ENCODE results near the gene IFNL4.
A peak's percentile ranks its signal among the peaks of the same experiment; 100 is the strongest.
"Not testable (repeated sequence)": the region's sequence is repeated elsewhere in the genome, so short reads cannot be mapped to it uniquely, and the experiment has no call there.

Gene IFNL4

GRCh38 chr19:39284032-39284431 is 35.4 kb upstream of the IFNL4 start:
- H3K27me3 ChIP-seq (ENCODE audit: insufficient read depth, poor library complexity, severe bottlenecking): peaks cover 3% of the 10 kb centered on the region

GRCh38 chr19:39282021-39282420 is 33.4 kb upstream of the IFNL4 start:
- no peak for TF ChIP-seq CTCF (IDR thresholded peaks at IDR 0.05; ENCODE audit: poor library complexity, severe bottlenecking)
- Histone ChIP-seq H3K36me3 (ENCODE audit: low read depth) (no peaks in the 10 kb centered on the region), H3K9me3 (ENCODE audit: severe bottlenecking) (peaks cover 1% of the 10 kb centered on the region), H3K4me1 (ENCODE audit: insufficient read depth, poor library complexity, severe bottlenecking) (no peaks in the 10 kb centered on the region), H3K27me3 (ENCODE audit: insufficient read depth, poor library complexity, severe bottlenecking) (peaks cover 3% of the 10 kb centered on the region), H3K27ac (ENCODE audit: poor library complexity, severe bottlenecking) (no peak overlapping the region), H3K4me3 (ENCODE audit: severe bottlenecking) (no peak overlapping the region)
- DNase-seq (ENCODE audit: low spot score): no peak
- no peak for ATAC-seq (ENCODE audit: low read depth)

More at GRCh38 chr19:39284032-39284431, 35.4 kb upstream of the IFNL4 start:
- Histone ChIP-seq H3K27ac (ENCODE audit: poor library complexity, severe bottlenecking) (no peak overlapping the region), H3K36me3 (ENCODE audit: low read depth) (no peaks in the 10 kb centered on the region), H3K4me1 (ENCODE audit: insufficient read depth, poor library complexity, severe bottlenecking) (no peaks in the 10 kb centered on the region), H3K4me3 (ENCODE audit: severe bottlenecking) (no peak overlapping the region), H3K9me3 (ENCODE audit: severe bottlenecking) (peaks cover 1% of the 10 kb centered on the region)
- TF ChIP-seq CTCF (IDR thresholded peaks at IDR 0.05; ENCODE audit: poor library complexity, severe bottlenecking): no peak
- no peak for DNase-seq (ENCODE audit: low spot score)
- ATAC-seq (ENCODE audit: low read depth): no peak

- Histone ChIP-seq H3K36me3 (ENCODE audit: low read depth) (no peaks in the 10 kb centered on the region), H3K27ac (ENCODE audit: poor library complexity, severe bottlenecking) (no peak overlapping the region), H3K4me1 (ENCODE audit: insufficient read depth, poor library complexity, severe bottlenecking) (no peaks in the 10 kb centered on the region), H3K4me3 (ENCODE audit: severe bottlenecking) (no peak overlapping the region), H3K9me3 (ENCODE audit: severe bottlenecking) (no peaks in the 10 kb centered on the region), H3K27me3 (ENCODE audit: insufficient read depth, poor library complexity, severe bottlenecking) (no peaks in the 10 kb centered on the region)
- DNase-seq (ENCODE audit: low spot score): no peak
- peak; percentile 25; the same call in 1 of the 3 replicates for ATAC-seq (ENCODE audit: low read depth)
- TF ChIP-seq CTCF (IDR thresholded peaks at IDR 0.05; ENCODE audit: poor library complexity, severe bottlenecking): no peak
Observed at GRCh38 chr19:39277598-39277997, 28.9 kb upstream of the IFNL4 start.

- Histone ChIP-seq H3K9me3 (ENCODE audit: severe bottlenecking) (no peaks in the 10 kb centered on the region), H3K4me1 (ENCODE audit: insufficient read depth, poor library complexity, severe bottlenecking) (no peaks in the 10 kb centered on the region), H3K27me3 (ENCODE audit: insufficient read depth, poor library complexity, severe bottlenecking) (no peaks in the 10 kb centered on the region), H3K27ac (ENCODE audit: poor library complexity, severe bottlenecking) (no peak overlapping the region), H3K36me3 (ENCODE audit: low read depth) (no peaks in the 10 kb centered on the region), H3K4me3 (ENCODE audit: severe bottlenecking) (no peak overlapping the region)
- no peak for ATAC-seq (ENCODE audit: low read depth)
- no peak for TF ChIP-seq CTCF (IDR thresholded peaks at IDR 0.05; ENCODE audit: poor library complexity, severe bottlenecking)
- no peak for DNase-seq (ENCODE audit: low spot score)
Observed at GRCh38 chr19:39276740-39277139, 28.1 kb upstream of the IFNL4 start.

- H3K36me3 ChIP-seq (ENCODE audit: low read depth): no peaks in the 10 kb centered on the region
- no peak for DNase-seq (ENCODE audit: low spot score)
- no peak for ATAC-seq (ENCODE audit: low read depth)
- no peaks in the 10 kb centered on the region for H3K4me1 ChIP-seq (ENCODE audit: insufficient read depth, poor library complexity, severe bottlenecking)
- H3K4me3 ChIP-seq (ENCODE audit: severe bottlenecking): no peak overlapping the region
- no peaks in the 10 kb centered on the region for H3K27me3 ChIP-seq (ENCODE audit: insufficient read depth, poor library complexity, severe bottlenecking)
- no peak overlapping the region for H3K27ac ChIP-seq (ENCODE audit: poor library complexity, severe bottlenecking)
- H3K9me3 ChIP-seq (ENCODE audit: severe bottlenecking): no peaks in the 10 kb centered on the region
- TF ChIP-seq CTCF (IDR thresholded peaks at IDR 0.05; ENCODE audit: poor library complexity, severe bottlenecking): no peak
Observed at GRCh38 chr19:39275578-39275977, 26.9 kb upstream of the IFNL4 start.

- not testable (repeated sequence) for H3K4me1 ChIP-seq (ENCODE audit: insufficient read depth, poor library complexity, severe bottlenecking); ATAC-seq (ENCODE audit: low read depth); H3K27me3 ChIP-seq (ENCODE audit: insufficient read depth, poor library complexity, severe bottlenecking); H3K27ac ChIP-seq (ENCODE audit: poor library complexity, severe bottlenecking); H3K9me3 ChIP-seq (ENCODE audit: severe bottlenecking); H3K4me3 ChIP-seq (ENCODE audit: severe bottlenecking); H3K36me3 ChIP-seq (ENCODE audit: low read depth); DNase-seq (ENCODE audit: low spot score)
Observed at GRCh38 chr19:39273859-39274258, 25.2 kb upstream of the IFNL4 start.

Data from RWPE2 (cell line).